H1 (cell line): ENCODE data around the gene NKAIN2. TPM values are rescaled to one million over a fixed set of nuclear protein-coding genes. Genes with fewer than 3 reads are reported as not detected.

Experiments
- BRCA1 ChIP-seq: IDR thresholded peaks from 2 replicates; pipeline ENCODE4 v1.6.1; 2012; ENCODE audit warnings: low read depth, low read length, improper control_type of control experiment
- POLR2A ChIP-seq, 2 experiments: IDR thresholded peaks; 1 replicate in 1 of 2; 2 replicates in 1 of 2; pipeline ENCODE4 v1.6.1; 2011; ENCODE audit warnings: low read depth in 2 of 2, low read length in 2 of 2, mild to moderate bottlenecking in 2 of 2; ENCODE audit errors: control extremely low read depth in 1 of 2
- polyA plus RNA-seq, 7 experiments: library from polyadenylated mRNA; depleted of rRNA in 3 of 7; stranded (reverse) in 5 of 7; unstranded in 2 of 7; fragments of >200 nt in 5 of 7; fragments of 200-250 nt in 2 of 7; gene quantifications; 1 replicate in 5 of 7; 2 replicates in 1 of 7; 4 replicates in 1 of 7; pipeline versions ENCODE4 v1.2.1 to v1.2.3, GENCODE V29; 2011 to 2013; ENCODE audit warnings: missing spikeins in 2 of 7, mixed read lengths in 2 of 7
- total RNA-seq: library from RNA; stranded (reverse); fragmentation: NEBNext Ultra II Directional; extraction: Animal tissue kit (Norgen Biotek cat#: 25700); gene quantifications from 2 replicates; pipeline ENCODE4 v1.2.1, GENCODE V29; 2021

NKAIN2 gene
- total and polyA plus RNA-seq, 2 of the 8 experiments (the other 6 are each of a cell fraction or from before 2014, with no cell fraction given): 0.20 to 0.34 TPM

DNA sequence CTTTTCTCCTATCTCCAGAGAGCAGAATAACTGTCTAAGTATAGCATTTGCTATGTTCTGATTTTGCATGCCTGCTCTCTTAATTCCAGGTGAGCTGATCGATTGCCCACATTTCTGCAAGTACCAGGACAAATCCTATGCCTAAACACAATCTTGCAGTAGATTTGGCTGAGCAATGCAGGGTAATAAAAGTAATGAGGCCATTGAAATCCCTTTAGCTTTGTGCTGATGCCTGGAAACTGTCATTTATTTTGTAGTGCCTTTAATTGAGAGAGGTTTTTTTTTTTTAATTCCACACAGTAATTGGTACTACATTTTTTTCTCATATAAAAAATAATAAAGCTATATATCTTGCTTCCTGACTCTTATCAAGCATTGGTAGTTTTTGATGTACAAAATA, 252.3 kb downstream of the NKAIN2 start (continued):
- TF ChIP-seq BRCA1 (no peak), POLR2A (IDR thresholded peaks at IDR 0.05; ENCODE audit: control extremely low read depth in 1 of 2, low read depth in 2 of 2, low read length in 2 of 2) (no peak)
